ENCODE measurements around the gene HCFC2.
"Not testable (repeated sequence)": the region's sequence is repeated elsewhere in the genome, so short reads cannot be mapped to it uniquely, and the experiment has no call there.

The HCFC2 gene

DNA sequence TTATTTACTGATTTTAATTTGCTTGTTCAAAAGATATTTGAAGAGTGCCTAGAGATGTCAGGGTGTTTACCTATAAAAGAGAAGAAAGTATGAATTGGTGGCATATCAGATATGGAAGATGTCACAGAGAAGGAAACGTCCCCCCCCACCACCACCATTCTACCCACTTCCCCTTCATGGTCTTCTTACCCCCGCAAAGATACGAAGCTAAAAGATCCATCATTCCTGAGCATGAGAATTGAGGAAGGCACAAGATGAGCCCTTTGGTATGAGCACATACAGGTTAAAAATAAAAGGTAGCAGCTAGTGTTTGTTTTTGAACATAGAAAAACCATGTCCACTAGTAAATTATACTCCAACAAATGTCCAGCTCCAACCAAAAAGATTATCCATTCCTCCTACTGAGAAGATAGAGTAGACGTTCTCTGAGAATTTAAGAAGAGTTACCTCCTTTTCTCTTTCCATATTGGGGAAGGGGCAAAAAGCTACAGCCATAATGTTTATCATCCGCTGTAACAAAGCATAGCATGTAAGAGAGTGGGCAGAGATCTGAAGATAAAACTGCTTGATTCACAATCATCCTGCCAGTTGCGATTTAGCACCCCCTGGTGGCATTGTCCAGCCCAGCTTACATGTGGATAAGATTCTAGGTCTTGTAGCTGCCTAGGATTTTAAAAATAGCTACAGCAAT, 44.6 kb downstream of the HCFC2 start:
- TF ChIP-seq, protein P1, sequence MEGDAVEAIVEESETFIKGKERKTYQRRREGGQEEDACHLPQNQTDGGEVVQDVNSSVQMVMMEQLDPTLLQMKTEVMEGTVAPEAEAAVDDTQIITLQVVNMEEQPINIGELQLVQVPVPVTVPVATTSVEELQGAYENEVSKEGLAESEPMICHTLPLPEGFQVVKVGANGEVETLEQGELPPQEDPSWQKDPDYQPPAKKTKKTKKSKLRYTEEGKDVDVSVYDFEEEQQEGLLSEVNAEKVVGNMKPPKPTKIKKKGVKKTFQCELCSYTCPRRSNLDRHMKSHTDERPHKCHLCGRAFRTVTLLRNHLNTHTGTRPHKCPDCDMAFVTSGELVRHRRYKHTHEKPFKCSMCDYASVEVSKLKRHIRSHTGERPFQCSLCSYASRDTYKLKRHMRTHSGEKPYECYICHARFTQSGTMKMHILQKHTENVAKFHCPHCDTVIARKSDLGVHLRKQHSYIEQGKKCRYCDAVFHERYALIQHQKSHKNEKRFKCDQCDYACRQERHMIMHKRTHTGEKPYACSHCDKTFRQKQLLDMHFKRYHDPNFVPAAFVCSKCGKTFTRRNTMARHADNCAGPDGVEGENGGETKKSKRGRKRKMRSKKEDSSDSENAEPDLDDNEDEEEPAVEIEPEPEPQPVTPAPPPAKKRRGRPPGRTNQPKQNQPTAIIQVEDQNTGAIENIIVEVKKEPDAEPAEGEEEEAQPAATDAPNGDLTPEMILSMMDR (IDR thresholded peaks at IDR 0.05), result peak; percentile 79 to 86
- peak; percentile 86 to 89 for DNase-seq
- no peak overlapping the region for H3K27ac ChIP-seq
- intact Hi-C loops (cut with DNase I; ENCODE audit: low total_unique reads), result loop anchor here (5.0 to 10.0 kb wide), 3 partner anchors 144 to 227 kb away; partner anchors contain the start of gene TDG
- H3K4me1 ChIP-seq, result peaks cover 0 to 4% (median 0%) of the 10 kb centered on the region in 4 donors
- H3K4me3 ChIP-seq, result no peak overlapping the region
- H3K36me3 ChIP-seq, result peaks cover 0 to 4% (median 0%) of the 10 kb centered on the region in 3 donors
- no peaks in the 10 kb centered on the region for H3K27me3 ChIP-seq
- H3K9me3 ChIP-seq, result no peaks in the 10 kb centered on the region

DNA sequence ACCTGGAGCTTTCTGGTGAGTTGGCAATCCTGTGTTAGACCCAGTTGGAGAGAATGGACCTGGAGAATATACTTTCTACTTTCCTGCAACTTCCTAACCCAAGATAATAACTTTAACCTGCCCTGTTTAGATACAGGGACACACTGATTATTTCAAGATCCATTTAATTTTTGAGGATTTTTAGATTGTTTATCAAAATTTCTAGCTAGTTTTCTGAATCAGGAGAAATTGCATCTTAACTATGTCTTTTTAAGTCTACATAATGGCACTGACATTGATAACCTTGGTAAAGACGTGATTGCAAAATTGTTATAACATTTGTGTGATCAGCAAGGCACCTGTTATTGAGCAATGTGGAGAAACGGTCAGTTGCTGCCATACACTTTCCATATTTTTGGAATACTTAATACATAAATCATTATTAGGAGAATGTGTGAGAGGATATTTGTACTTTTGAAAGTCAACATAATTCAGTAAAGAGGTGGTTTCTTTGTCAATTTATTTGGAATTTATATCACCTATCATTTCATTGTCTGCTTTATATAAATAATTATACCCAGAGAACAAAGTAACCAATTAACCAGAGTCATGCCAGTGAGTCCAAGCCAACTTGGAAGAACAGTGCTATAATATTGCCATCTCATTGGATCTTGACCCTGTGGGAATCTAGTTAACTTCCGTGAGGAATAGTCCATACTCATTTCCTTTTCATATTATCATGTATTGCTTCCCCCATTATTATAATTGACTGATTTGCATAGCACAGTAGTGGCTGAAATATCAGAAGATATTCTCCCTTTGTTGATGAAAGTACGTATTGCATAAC, 45.3 kb downstream of the HCFC2 start:
- Histone ChIP-seq H3K4me3 (no peak overlapping the region), H3K36me3 (peaks cover 0 to 4% (median 0%) of the 10 kb centered on the region in 3 donors), H3K9me3 (no peaks in the 10 kb centered on the region), H3K27me3 (no peaks in the 10 kb centered on the region), H3K27ac (no peak overlapping the region), H3K4me1 (peaks cover 0 to 4% (median 0%) of the 10 kb centered on the region in 4 donors)
- intact Hi-C loops (cut with DNase I; ENCODE audit: low total_unique reads), result loop anchor here (5.0 to 10.0 kb wide), 4 partner anchors 52 to 227 kb away; partner anchors contain the start of gene TDG
- DNase-seq, result no peak
- TF ChIP-seq, protein P1 (IDR thresholded peaks at IDR 0.05), result no peak

DNA sequence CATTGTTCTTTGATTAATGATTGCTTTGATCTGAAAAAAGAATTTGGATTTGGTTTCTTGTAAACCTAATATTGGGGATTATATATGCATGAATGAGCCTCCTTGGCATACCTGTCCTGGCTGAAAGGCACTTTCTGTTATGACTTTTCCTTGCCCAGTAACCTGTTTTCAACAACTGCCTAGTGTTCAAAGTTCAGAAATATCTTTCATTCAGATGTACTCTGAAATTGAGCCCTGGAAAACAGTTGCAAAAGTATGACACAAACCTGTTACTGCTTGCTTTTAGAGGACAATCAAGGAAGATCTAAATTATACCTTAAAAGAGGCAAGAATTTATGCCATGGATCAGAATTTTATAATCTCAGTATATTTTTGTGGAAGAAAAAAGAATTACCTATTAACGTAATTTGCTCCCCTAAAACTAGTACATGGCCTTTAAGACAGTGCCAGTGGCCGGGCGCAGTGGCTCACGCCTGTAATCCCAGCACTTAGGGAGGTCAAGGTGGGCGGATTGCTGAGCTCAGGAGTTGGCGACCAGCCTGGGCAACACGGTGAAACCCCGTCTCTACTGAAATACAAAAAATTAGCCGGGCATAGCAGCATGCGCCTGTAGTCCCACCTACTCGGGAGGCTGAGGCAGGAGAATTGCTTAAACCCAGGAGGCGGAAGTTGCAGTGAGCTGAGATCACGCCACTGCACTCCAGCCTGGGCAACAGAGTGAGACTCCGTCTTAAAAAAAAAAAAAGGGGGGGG, 50.7 kb downstream of the HCFC2 start:
- not testable (repeated sequence) for DNase-seq, H3K4me3 ChIP-seq, H3K27me3 ChIP-seq, H3K9me3 ChIP-seq, H3K27ac ChIP-seq
- H3K36me3 ChIP-seq, result peaks cover 12 to 19% (median 17%) of the 10 kb centered on the region in 3 donors
- H3K4me1 ChIP-seq, result peaks cover 0 to 10% (median 0%) of the 10 kb centered on the region in 4 donors
- intact Hi-C loops (cut with DNase I; ENCODE audit: low total_unique reads), result loop anchor here (5.0 kb wide), 1 partner anchor 58 kb away; no protein-coding TSS in a partner anchor

DNA sequence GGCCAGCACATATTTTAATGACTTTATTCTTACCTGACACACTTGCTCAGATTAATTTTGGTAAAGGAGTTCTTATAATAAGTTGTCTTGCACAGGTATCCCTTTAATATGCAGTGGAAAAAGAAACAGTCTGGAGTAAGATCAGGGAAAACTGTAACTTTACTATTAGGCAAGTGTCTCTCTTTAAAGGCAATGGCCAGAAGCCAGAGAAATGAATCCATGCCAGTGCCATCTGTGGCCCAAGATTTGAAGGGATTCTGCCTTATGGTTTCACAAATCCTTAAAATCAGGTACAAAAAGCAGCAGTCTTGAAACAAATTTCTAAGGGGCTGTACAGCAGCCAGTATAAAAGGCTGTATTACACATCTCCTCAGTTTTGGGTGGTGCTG, 51.2 kb downstream of the HCFC2 start:
- no peak overlapping the region for H3K27ac ChIP-seq
- H3K4me3 ChIP-seq, result no peak overlapping the region
- peaks cover 18 to 24% (median 22%) of the 10 kb centered on the region in 3 donors for H3K36me3 ChIP-seq
- peaks cover 0 to 10% (median 0%) of the 10 kb centered on the region in 4 donors for H3K4me1 ChIP-seq
- intact Hi-C loops (cut with DNase I; ENCODE audit: low total_unique reads), result no loop called here
- TF ChIP-seq, protein P1 (IDR thresholded peaks at IDR 0.05), result no peak
- DNase-seq, result no peak
- no peaks in the 10 kb centered on the region for H3K27me3 ChIP-seq
- H3K9me3 ChIP-seq, result no peaks in the 10 kb centered on the region

DNA sequence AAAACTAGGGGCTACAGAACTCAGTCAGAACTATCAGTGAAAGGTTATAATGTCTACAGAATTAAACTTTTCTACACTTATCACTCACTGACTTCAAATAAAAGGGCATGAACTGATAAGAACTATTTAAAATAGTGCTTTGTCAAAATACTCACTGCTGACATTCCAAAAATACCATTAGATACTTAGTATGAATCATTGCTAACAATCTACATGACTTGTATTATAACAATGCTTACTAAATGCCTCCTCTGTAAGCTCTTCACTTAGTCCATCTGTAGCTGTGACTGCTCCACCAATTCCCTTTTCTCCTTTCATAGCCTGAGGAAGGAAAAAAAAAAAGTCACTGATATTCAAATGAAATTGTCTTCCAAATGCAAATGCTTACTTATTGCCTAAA, 56.7 kb downstream of the HCFC2 start:
- intact Hi-C loops (cut with DNase I; ENCODE audit: low total_unique reads), result no loop called here
- H3K4me3 ChIP-seq, result no peak overlapping the region
- peaks cover 0 to 10% (median 0%) of the 10 kb centered on the region in 4 donors for H3K4me1 ChIP-seq
- DNase-seq, result no peak
- TF ChIP-seq, protein P1 (IDR thresholded peaks at IDR 0.05), result no peak
- no peaks in the 10 kb centered on the region for H3K27me3 ChIP-seq
- H3K36me3 ChIP-seq, result peaks cover 41 to 76% (median 70%) of the 10 kb centered on the region in 3 donors
- H3K9me3 ChIP-seq, result no peaks in the 10 kb centered on the region
- H3K27ac ChIP-seq, result no peak overlapping the region
